ENCODE results near the gene MEF2A. TPM values are rescaled to one million over a fixed set of nuclear protein-coding genes. Genes with fewer than 3 reads are reported as not detected.

The MEF2A gene
- total RNA-seq, 2 donors from 2014 or later = 164 to 168 TPM

DNA sequence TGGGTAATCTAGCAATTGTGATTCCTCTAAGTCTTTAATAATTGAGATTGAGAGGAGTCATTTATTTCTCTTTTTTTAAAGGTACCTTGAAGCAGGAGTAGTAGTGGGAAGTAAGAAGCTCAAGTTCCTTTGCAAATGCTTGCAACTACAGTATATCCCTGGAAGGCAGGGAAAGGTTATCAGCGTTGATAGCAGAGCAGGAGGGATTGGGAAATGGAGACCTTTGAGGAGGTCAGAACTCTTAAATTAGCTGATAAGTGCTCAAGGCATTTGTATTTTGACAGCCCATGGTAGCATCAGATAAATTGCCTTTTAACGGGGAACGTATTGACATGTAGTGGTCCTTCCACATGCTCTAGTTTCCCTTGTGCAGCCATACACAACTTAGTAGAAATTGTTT, 47.7 kb downstream of the MEF2A start:
- ATAC-seq (ENCODE audit: insufficient number of reproducible peaks, low FRiP score, low read depth) (no peak), DNase-seq (ENCODE audit: low spot score) (no peak)
- Histone ChIP-seq H3K27me3 (replicated peaks; ENCODE audit: insufficient read depth) (no peaks in the 10 kb centered on the region), H3K4me1 (ENCODE audit: control insufficient read depth in 1 of 2, low read depth in 2 of 2) (peaks cover 48 to 51% of the 10 kb centered on the region in 2 donors), H3K9me3 (no peaks in the 10 kb centered on the region), H3K4me3 (no peak overlapping the region), H3K27ac (no peak overlapping the region), H3K36me3 (no peaks in the 10 kb centered on the region)
- TF ChIP-seq, protein P1, sequence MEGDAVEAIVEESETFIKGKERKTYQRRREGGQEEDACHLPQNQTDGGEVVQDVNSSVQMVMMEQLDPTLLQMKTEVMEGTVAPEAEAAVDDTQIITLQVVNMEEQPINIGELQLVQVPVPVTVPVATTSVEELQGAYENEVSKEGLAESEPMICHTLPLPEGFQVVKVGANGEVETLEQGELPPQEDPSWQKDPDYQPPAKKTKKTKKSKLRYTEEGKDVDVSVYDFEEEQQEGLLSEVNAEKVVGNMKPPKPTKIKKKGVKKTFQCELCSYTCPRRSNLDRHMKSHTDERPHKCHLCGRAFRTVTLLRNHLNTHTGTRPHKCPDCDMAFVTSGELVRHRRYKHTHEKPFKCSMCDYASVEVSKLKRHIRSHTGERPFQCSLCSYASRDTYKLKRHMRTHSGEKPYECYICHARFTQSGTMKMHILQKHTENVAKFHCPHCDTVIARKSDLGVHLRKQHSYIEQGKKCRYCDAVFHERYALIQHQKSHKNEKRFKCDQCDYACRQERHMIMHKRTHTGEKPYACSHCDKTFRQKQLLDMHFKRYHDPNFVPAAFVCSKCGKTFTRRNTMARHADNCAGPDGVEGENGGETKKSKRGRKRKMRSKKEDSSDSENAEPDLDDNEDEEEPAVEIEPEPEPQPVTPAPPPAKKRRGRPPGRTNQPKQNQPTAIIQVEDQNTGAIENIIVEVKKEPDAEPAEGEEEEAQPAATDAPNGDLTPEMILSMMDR (IDR thresholded peaks at IDR 0.05) = no peak

DNA sequence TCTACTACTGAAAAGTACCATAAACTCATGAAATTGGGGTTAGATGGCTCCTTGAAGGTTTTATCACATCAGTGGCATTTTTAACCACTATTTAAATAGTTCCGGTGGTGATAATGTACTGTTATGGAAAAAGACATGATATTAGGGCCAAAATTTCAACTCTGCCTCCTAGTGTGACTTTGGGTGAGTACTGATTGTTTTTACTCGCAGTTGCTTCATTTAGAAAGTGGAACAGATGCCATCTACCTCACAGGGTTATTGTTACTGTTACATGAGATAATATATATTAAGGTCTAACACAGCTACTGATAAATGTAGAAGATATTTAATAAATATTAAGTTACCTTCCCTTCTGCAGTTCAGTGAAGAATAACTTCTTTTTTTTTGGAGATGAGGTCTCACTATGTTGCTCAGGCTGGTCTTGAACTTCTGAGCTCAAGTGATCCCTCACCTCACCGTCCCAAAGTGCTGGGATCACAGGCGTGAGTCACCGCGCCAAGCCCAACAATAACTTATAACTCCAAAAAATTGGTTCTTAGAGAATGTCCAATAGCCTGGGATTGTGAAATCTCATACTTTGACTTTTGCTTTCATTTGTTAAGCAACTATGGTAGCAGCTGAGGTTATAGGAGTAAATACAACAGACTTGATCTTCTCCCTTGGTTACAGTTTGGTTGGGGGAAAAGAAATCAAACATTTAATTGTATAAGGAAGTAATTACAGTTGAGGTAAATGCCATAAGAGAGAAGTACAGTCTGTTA, 48.3 kb downstream of the MEF2A start:
- Histone ChIP-seq H3K27ac (peak overlapping the region; percentile 14 to 42), H3K4me1 (ENCODE audit: control insufficient read depth in 1 of 2, low read depth in 2 of 2) (peaks cover 54 to 57% of the 10 kb centered on the region in 2 donors), H3K27me3 (replicated peaks; ENCODE audit: insufficient read depth) (no peaks in the 10 kb centered on the region), H3K4me3 (no peak overlapping the region), H3K9me3 (no peaks in the 10 kb centered on the region), H3K36me3 (no peaks in the 10 kb centered on the region)
- no peak for ATAC-seq (ENCODE audit: insufficient number of reproducible peaks, low FRiP score, low read depth)
- TF ChIP-seq, protein P1 (IDR thresholded peaks at IDR 0.05) = no peak
- no peak for DNase-seq (ENCODE audit: low spot score)

DNA sequence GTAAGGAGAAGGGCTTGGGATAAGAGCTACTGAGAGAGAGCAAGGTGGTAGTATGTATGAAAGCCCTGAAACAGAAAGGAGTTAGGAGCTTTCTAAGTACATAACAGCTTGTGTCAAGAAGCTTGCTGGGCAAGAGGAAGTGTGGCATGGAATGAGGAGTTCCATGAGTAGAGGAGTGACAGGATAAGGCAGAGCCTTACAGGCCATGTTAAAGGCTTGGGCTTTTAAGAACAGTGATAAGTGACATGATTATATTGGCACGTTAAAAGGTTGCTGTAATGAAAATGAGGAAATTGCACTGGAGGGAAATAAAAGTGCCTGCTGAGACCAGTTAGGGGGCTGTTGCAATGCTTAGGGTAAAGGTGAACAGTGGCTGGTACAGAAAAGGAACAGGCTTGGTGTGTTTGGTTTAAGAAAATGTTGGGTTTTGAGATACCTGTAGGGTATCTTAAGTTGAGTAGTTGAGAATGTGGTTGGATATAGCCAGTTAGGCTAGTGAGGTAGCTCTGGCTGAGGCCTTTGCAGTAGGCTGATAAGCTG, 49.0 kb downstream of the MEF2A start:
- TF ChIP-seq, protein P1 (IDR thresholded peaks at IDR 0.05) = no peak
- Histone ChIP-seq H3K27ac (peak overlapping the region; percentile 14 to 42), H3K4me3 (no peak overlapping the region), H3K4me1 (ENCODE audit: control insufficient read depth in 1 of 2, low read depth in 2 of 2) (peaks cover 61 to 65% of the 10 kb centered on the region in 2 donors), H3K36me3 (no peaks in the 10 kb centered on the region), H3K27me3 (replicated peaks; ENCODE audit: insufficient read depth) (no peaks in the 10 kb centered on the region), H3K9me3 (no peaks in the 10 kb centered on the region)
- DNase-seq (ENCODE audit: low spot score) (no peak), ATAC-seq (ENCODE audit: insufficient number of reproducible peaks, low FRiP score, low read depth) (no peak)

DNA sequence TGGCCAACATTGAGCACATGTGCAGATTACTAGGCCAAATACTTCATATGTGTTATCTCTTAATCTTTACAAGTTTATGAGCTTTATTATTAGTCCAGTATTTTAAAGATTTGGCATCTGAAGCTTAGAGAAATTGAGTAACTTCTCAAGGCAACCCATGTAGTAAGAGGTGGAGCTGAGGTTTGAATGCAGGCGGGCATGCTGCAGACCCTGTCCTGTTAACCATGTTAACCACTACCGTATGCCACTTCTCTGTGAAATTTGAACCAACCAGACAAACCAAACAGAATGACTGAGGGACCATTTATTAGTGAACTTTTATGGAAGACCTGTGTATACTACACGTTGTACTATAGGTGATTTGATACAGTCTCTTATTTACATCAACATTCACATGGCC, 49.7 kb downstream of the MEF2A start:
- no peak for DNase-seq (ENCODE audit: low spot score)
- Histone ChIP-seq H3K4me1 (ENCODE audit: control insufficient read depth in 1 of 2, low read depth in 2 of 2) (peaks cover 67 to 71% of the 10 kb centered on the region in 2 donors), H3K36me3 (no peaks in the 10 kb centered on the region), H3K9me3 (no peaks in the 10 kb centered on the region), H3K27ac (no peak overlapping the region), H3K4me3 (no peak overlapping the region), H3K27me3 (replicated peaks; ENCODE audit: insufficient read depth) (no peaks in the 10 kb centered on the region)
- TF ChIP-seq, protein P1 (IDR thresholded peaks at IDR 0.05) = no peak
- no peak for ATAC-seq (ENCODE audit: insufficient number of reproducible peaks, low FRiP score, low read depth)

DNA sequence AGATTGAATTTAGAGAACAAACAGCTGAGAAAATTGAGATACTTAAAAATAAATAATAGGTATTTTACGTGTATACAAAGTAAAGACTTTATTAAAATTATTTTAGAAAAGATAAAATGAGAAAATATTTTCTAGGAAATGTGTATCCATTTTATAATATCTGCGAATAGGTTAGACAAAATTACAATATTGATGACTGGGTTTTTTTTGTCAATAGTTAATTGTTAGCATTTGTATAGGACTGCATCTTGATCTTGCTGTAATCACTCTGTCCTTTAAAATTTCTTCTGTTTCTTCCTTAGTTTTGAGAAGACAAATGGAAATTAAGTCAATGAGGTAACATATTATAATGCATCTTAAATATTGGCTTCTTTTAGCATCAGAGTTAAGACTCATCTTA, 50.3 kb downstream of the MEF2A start:
- ATAC-seq (ENCODE audit: insufficient number of reproducible peaks, low FRiP score, low read depth) = no peak
- peaks cover 68 to 78% of the 10 kb centered on the region in 2 donors for H3K4me1 ChIP-seq (ENCODE audit: control insufficient read depth in 1 of 2, low read depth in 2 of 2)

More for the DNA sequence above, 50.3 kb downstream of the MEF2A start:
- H3K36me3 ChIP-seq = no peaks in the 10 kb centered on the region
- H3K4me3 ChIP-seq = no peak overlapping the region
- H3K9me3 ChIP-seq = no peaks in the 10 kb centered on the region
- H3K27ac ChIP-seq = no peak overlapping the region
- no peak for DNase-seq (ENCODE audit: low spot score)
- no peaks in the 10 kb centered on the region for H3K27me3 ChIP-seq (replicated peaks; ENCODE audit: insufficient read depth)
- TF ChIP-seq, protein P1 (IDR thresholded peaks at IDR 0.05) = no peak
